HG02759 (cell line): ENCODE data around the gene BGLAP.

ENCODE experiments used
- ATAC-seq: cut with Tn5 transposase; IDR thresholded peaks from one replicate; pipeline ENCODE4 v1.9.1; 2021; ENCODE audit warnings: mild to moderate bottlenecking, moderate library complexity; ENCODE audit not compliant: unreplicated experiment

The BGLAP gene

GRCh38 chr1:156226116-156226538 lies 15.9 kb upstream of the BGLAP start:
- peak; percentile 69 for ATAC-seq

- no peak for ATAC-seq
Observed at GRCh38 chr1:156226782-156227181, 15.2 kb upstream of the BGLAP start.

- no peak for ATAC-seq
Observed at GRCh38 chr1:156228501-156228900, 13.5 kb upstream of the BGLAP start.

- ATAC-seq, result no peak
Observed at GRCh38 chr1:156229809-156230472, 12.0 kb upstream of the BGLAP start.

- ATAC-seq, result no peak
Observed at GRCh38 chr1:156230473-156230837, 11.5 kb upstream of the BGLAP start.

GRCh38 chr1:156232201-156232894 lies 9.6 kb upstream of the BGLAP start:
- no peak for ATAC-seq

GRCh38 chr1:156233426-156234127 lies 8.4 kb upstream of the BGLAP start:
- no peak for ATAC-seq

GRCh38 chr1:156236164-156236563 lies 5.8 kb upstream of the BGLAP start:
- no peak for ATAC-seq

GRCh38 chr1:156238248-156238647 lies 3.7 kb upstream of the BGLAP start:
- ATAC-seq, result no peak

GRCh38 chr1:156241311-156241811 lies 623 bp upstream of the BGLAP start:
- no peak for ATAC-seq

- no peak for ATAC-seq
Observed at GRCh38 chr1:156242738-156243137, 754 bp downstream of the BGLAP start.

GRCh38 chr1:156244126-156244525 lies 2.1 kb downstream of the BGLAP start:
- no peak for ATAC-seq

- no peak for ATAC-seq
Observed at GRCh38 chr1:156244712-156245111, 2.7 kb downstream of the BGLAP start.

- ATAC-seq, result no peak
Observed at GRCh38 chr1:156245451-156246232, 3.7 kb downstream of the BGLAP start.

GRCh38 chr1:156246241-156246780 lies 4.3 kb downstream of the BGLAP start:
- no peak for ATAC-seq

GRCh38 chr1:156246781-156247459 lies 4.9 kb downstream of the BGLAP start:
- no peak for ATAC-seq

- ATAC-seq, result no peak
Observed at GRCh38 chr1:156247460-156248322, 5.7 kb downstream of the BGLAP start, which contains the start of gene PAQR6. TSS of gene PAQR6 (minus strand) at chr1:156248056. CDS start at chr1:156246731, 1,325 bp downstream.

- ATAC-seq, result no peak
Observed at GRCh38 chr1:156248323-156248683, 6.3 kb downstream of the BGLAP start.

- ATAC-seq, result no peak
Observed at GRCh38 chr1:156249593-156249992, 7.6 kb downstream of the BGLAP start.
